Activated naive CD8-positive, alpha-beta T cell (primary cell): ENCODE measurements around the gene NFKBIA.
"Not testable (repeated sequence)": the region's sequence is repeated elsewhere in the genome, so short reads cannot be mapped to it uniquely, and the experiment has no call there.

Experiments used
- H3K27ac Mint-ChIP-seq: one replicate; pipeline ENCODE4 v1.8.0; 2021; ENCODE audit warnings: mixed read lengths
- H3K27me3 Mint-ChIP-seq: one replicate; pipeline ENCODE4 v1.8.0; 2021; ENCODE audit warnings: mixed read lengths
- H3K36me3 Mint-ChIP-seq: one replicate; pipeline ENCODE4 v1.8.0; 2021; ENCODE audit warnings: mixed read lengths
- H3K4me1 Mint-ChIP-seq: one replicate; pipeline ENCODE4 v1.8.0; 2021; ENCODE audit warnings: low read depth, mixed read lengths
- H3K4me3 Mint-ChIP-seq: one replicate; pipeline ENCODE4 v1.8.0; 2021; ENCODE audit warnings: mild to moderate bottlenecking, mixed read lengths
- H3K9me3 Mint-ChIP-seq: one replicate; pipeline ENCODE4 v1.8.0; 2021; ENCODE audit warnings: low read depth, mixed read lengths

The NFKBIA gene

GRCh38 chr14:35388656-35389314 is 15.8 kb downstream of the NFKBIA start:
- H3K4me1 Mint-ChIP-seq, result no peaks in the 10 kb centered on the region
- H3K27me3 Mint-ChIP-seq, result no peaks in the 10 kb centered on the region
- H3K9me3 Mint-ChIP-seq, result no peaks in the 10 kb centered on the region
- no peaks in the 10 kb centered on the region for H3K36me3 Mint-ChIP-seq
- H3K4me3 Mint-ChIP-seq, result no peak overlapping the region
- H3K27ac Mint-ChIP-seq, result no peak overlapping the region

- H3K27ac Mint-ChIP-seq, result no peak overlapping the region
- no peaks in the 10 kb centered on the region for H3K27me3 Mint-ChIP-seq
- no peaks in the 10 kb centered on the region for H3K4me1 Mint-ChIP-seq
- no peak overlapping the region for H3K4me3 Mint-ChIP-seq
- H3K36me3 Mint-ChIP-seq, result no peaks in the 10 kb centered on the region
- no peaks in the 10 kb centered on the region for H3K9me3 Mint-ChIP-seq
Measured at GRCh38 chr14:35387713-35388579, 16.6 kb downstream of the NFKBIA start.

GRCh38 chr14:35387219-35387618 is 17.3 kb downstream of the NFKBIA start:
- H3K27ac Mint-ChIP-seq, result no peak overlapping the region
- no peaks in the 10 kb centered on the region for H3K36me3 Mint-ChIP-seq

GRCh38 chr14:35386673-35387125 is 17.9 kb downstream of the NFKBIA start:
- H3K36me3 Mint-ChIP-seq, result no peaks in the 10 kb centered on the region
- no peaks in the 10 kb centered on the region for H3K4me1 Mint-ChIP-seq
- no peaks in the 10 kb centered on the region for H3K9me3 Mint-ChIP-seq
- no peak overlapping the region for H3K4me3 Mint-ChIP-seq
- H3K27me3 Mint-ChIP-seq, result no peaks in the 10 kb centered on the region
- no peak overlapping the region for H3K27ac Mint-ChIP-seq

More at GRCh38 chr14:35387219-35387618, 17.3 kb downstream of the NFKBIA start:
- Mint-ChIP-seq H3K27me3 (no peaks in the 10 kb centered on the region), H3K4me1 (no peaks in the 10 kb centered on the region), H3K4me3 (no peak overlapping the region), H3K9me3 (no peaks in the 10 kb centered on the region)

GRCh38 chr14:35385042-35385839 is 19.3 kb downstream of the NFKBIA start:
- Mint-ChIP-seq H3K36me3 (no peaks in the 10 kb centered on the region), H3K27me3 (no peaks in the 10 kb centered on the region), H3K4me1 (no peaks in the 10 kb centered on the region), H3K9me3 (no peaks in the 10 kb centered on the region), H3K4me3 (no peak overlapping the region), H3K27ac (no peak overlapping the region)

GRCh38 chr14:35384455-35385041 is 20.0 kb downstream of the NFKBIA start:
- Mint-ChIP-seq H3K27ac (no peak overlapping the region), H3K36me3 (no peaks in the 10 kb centered on the region), H3K27me3 (no peaks in the 10 kb centered on the region), H3K4me1 (no peaks in the 10 kb centered on the region), H3K9me3 (no peaks in the 10 kb centered on the region), H3K4me3 (no peak overlapping the region)

- no peaks in the 10 kb centered on the region for H3K4me1 Mint-ChIP-seq
- no peak overlapping the region for H3K27ac Mint-ChIP-seq
Measured at GRCh38 chr14:35383569-35384454, 20.7 kb downstream of the NFKBIA start.

GRCh38 chr14:35380794-35381193 is 23.8 kb downstream of the NFKBIA start:
- Mint-ChIP-seq H3K9me3 (no peaks in the 10 kb centered on the region), H3K27me3 (no peaks in the 10 kb centered on the region), H3K27ac (no peak overlapping the region), H3K4me1 (peaks cover 2% of the 10 kb centered on the region), H3K4me3 (no peak overlapping the region), H3K36me3 (no peaks in the 10 kb centered on the region)

More at GRCh38 chr14:35383569-35384454, 20.7 kb downstream of the NFKBIA start:
- no peaks in the 10 kb centered on the region for H3K27me3 Mint-ChIP-seq
- H3K4me3 Mint-ChIP-seq, result no peak overlapping the region
- H3K36me3 Mint-ChIP-seq, result no peaks in the 10 kb centered on the region
- no peaks in the 10 kb centered on the region for H3K9me3 Mint-ChIP-seq

- H3K27ac Mint-ChIP-seq, H3K4me1 Mint-ChIP-seq, H3K9me3 Mint-ChIP-seq, H3K36me3 Mint-ChIP-seq, H3K4me3 Mint-ChIP-seq, H3K27me3 Mint-ChIP-seq: not testable (repeated sequence)
Measured at GRCh38 chr14:35379234-35379933, 25.2 kb downstream of the NFKBIA start.

- H3K27me3 Mint-ChIP-seq, result no peaks in the 10 kb centered on the region
- no peaks in the 10 kb centered on the region for H3K36me3 Mint-ChIP-seq
- H3K27ac Mint-ChIP-seq, result no peak overlapping the region
- H3K4me3 Mint-ChIP-seq, result no peak overlapping the region
- H3K9me3 Mint-ChIP-seq, result no peaks in the 10 kb centered on the region
- peaks cover 5% of the 10 kb centered on the region for H3K4me1 Mint-ChIP-seq
Measured at GRCh38 chr14:35378425-35379233, 25.9 kb downstream of the NFKBIA start.

GRCh38 chr14:35375558-35376025 is 29.0 kb downstream of the NFKBIA start:
- Mint-ChIP-seq H3K4me1 (peaks cover 5% of the 10 kb centered on the region), H3K9me3 (no peaks in the 10 kb centered on the region), H3K27ac (no peak overlapping the region), H3K36me3 (peaks cover 4% of the 10 kb centered on the region), H3K4me3 (no peak overlapping the region), H3K27me3 (no peaks in the 10 kb centered on the region)

- H3K36me3 Mint-ChIP-seq, result peaks cover 4% of the 10 kb centered on the region
- no peaks in the 10 kb centered on the region for H3K27me3 Mint-ChIP-seq
- no peak overlapping the region for H3K27ac Mint-ChIP-seq
- no peaks in the 10 kb centered on the region for H3K9me3 Mint-ChIP-seq
- no peak overlapping the region for H3K4me3 Mint-ChIP-seq
- H3K4me1 Mint-ChIP-seq, result peaks cover 14% of the 10 kb centered on the region
Measured at GRCh38 chr14:35374263-35374712, 30.3 kb downstream of the NFKBIA start.

- H3K27me3 Mint-ChIP-seq, H3K9me3 Mint-ChIP-seq, H3K36me3 Mint-ChIP-seq, H3K4me3 Mint-ChIP-seq, H3K27ac Mint-ChIP-seq: not testable (repeated sequence)
- peaks cover 21% of the 10 kb centered on the region for H3K4me1 Mint-ChIP-seq
Measured at GRCh38 chr14:35373208-35373607, 31.3 kb downstream of the NFKBIA start.
